ENCODE data around the gene SERPINA5.
"Not testable (repeated sequence)": the region's sequence is repeated elsewhere in the genome, so short reads cannot be mapped to it uniquely, and the experiment has no call there.

The SERPINA5 gene

DNA sequence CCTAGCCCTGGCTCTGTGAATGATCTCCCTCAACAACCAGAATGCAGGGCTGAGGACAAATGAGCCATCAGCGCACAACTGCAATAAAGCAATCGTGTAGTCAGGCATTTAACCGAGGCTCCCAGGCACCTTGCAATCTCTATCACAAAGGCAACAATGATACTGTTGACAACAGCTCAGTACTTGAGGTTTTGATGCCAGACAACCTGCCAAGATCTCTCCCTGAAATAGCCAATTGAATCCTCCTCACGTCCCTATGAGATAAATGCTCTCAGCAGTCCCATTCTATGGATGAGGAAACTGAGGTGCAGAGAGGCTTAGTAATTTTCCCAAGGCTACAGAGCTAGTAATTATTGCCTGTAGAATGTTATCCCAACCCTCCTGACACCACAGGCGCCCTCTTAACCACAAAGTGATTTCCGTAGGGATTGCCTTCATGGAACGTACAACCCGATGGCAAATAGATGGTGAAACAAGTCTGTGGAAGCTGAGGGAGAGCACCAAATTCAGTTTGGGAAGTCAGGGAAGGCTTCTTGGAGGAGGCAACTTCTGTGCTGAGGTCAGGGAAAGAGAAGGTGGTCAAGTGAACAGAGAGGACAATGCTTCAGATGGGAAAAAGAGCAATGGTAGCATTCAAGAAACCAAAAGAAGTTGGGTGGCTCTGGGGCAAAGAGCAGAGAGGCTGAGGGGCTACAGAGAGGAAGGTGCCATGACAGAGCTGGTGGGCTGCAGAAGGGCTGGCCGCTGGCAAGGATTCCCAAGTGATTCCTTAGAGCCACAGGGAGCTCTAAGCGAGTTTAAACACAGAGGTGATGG, 43.5 kb downstream of the SERPINA5 start:
- no peak for DNase-seq

DNA sequence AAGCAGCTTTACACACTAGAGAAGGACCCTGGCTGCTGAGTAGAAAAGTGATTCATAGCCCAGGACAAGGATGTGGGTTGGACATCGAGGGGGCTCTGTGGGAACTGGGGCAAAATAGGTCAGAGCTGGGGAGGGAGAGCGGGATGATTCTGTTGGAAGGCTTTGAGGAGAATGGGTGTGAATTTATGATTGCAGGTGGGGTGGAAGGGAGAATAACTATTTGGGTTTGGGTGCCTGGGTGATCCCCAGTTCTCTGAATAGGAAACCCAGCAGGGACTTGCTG, 44.1 kb downstream of the SERPINA5 start:
- no peak for DNase-seq

DNA sequence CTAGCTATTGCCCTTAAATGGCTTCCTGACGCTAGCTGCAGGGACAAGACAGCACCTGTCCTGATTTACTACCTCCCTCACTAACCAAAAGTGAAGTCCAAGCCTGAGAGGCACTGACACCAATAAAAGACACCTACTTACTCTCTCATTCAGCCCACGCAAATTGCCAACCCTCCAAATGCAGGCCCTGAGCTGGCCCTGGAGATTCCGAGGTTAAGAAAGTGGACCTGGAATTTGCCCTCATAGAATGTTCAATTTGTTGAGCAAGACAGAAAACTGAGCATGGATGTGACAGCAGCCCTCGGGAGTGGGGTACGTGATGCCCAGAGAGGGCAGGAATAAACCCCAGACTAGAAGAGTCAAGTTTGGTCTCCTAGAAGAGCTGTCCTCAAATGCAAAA, 47.4 kb downstream of the SERPINA5 start:
- DNase-seq, result no peak

DNA sequence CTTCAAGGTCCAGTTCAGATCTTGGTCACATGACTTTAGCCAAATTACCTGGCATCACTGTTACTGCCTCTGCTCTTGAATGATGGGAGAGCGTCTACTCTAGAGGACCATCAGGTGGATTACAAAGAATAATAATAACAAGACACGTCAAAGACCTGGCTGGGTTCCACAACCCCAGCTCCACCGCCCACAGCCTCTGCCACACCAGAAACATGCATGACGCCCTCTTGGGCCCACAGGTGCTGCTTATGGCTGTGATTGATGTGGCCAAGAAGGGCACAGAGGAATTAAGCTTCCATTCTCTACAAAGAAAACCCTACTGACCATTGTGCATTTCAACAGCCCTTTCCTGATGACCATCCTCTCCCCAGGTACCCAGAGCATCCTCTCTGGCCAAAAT, 49.2 kb downstream of the SERPINA5 start:
- no peak for DNase-seq

DNA sequence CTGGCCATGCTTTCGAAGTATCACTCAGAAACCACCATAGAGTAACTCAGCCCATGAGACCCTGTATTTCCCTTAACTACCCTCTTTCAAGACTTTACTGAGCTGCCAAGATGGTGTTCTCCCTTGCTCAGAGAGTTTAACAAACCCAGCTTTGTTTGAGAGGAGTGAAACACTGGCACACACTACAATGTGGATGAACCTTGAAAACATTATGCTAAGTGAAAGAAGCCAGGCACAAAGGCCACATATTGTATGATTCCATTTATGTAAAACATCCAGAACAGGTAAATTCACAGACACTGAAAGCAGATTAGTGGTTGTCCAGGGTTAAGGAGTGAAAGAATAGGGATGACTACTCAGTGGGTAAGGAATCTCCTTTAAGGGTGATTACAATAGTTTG, 49.8 kb downstream of the SERPINA5 start:
- no peak for DNase-seq

DNA sequence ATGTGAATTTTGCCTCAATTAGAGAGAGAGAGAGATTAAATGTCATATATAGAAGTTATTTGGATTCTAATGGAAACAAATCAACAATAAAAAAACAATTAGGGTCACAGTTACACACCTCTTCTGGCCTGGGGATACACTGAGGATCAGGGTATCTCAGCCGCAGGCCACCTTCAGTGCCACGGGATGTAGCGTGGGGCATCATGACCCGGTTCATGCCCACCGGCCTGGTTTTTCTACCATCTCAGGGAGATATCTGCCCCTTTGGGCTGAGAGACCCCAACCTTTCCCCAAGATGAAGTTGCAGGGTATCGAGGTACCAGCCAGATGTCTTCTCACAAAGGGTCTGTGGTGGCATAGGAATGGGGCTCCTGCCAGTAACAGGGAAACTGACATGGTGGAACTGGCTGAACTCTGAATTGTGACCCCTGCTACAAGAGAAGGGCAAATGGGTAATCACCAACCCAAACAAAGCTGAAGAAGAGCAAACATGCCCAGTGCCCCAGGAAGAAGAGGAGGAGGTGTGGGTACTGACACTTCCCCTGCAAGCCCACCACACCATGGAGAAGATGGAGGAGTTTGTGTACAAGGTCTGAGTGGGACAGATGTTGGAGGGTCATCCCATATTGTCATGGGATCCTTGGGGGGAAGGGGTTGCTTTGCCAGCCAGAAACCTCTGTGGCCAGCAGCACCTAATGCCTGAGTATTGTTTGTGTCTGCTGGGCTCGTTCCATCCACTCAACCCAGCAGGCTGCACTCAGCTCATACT, 50.5 kb downstream of the SERPINA5 start:
- DNase-seq, result no peak

DNA sequence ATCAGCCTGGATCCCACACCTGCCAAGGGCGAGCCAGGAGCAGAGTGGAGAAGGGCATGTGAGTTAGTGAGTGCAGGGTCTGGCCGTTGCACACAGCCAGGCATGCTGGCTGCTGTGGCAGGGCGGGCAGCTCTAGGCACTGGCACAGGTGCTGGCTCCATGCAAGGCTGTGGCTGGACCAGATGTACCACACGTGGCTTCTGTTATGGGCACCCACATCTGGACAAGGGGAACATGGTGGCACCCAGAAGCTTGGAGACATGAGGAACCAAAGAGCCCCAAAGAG, 51.0 kb downstream of the SERPINA5 start:
- no peak for DNase-seq

DNA sequence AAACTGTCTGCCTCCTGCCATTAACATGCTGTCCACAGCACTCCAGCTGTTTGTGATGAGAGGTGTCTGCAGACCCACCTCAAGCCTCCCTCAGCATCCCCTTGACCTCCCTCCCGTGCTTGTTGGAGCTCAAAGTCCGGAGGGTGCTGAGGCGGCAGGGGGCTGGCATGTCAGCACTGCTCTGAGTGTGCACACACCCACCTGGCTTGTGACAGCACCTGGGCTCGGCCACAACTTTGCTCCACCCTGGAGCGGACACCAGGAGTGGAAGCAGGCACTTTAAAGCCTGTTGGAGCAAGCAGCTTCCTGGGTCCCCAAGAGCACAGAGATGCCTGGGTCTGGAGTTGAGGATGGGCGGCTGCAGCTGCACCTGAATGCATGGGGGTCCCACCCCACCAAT, 51.9 kb downstream of the SERPINA5 start:
- no peak for DNase-seq

DNA sequence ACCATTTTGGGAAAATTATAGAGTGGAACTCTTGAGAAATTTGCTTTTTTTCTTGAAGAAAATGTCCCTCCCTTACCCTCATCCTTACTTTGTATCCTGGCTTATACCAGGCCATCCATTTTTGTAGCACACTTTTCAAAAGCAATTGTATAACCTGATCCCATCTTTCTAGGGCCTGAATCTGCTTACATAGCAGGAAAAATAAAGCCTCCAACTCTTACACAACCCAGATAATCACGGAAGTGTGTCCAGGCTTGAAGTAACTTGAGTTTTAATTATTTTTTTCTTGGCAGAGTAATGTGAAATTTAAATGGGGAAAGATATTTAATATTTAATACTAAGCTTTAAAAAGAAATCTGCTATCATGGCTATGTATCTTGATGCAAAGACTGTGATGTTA, 53.9 kb downstream of the SERPINA5 start:
- DNase-seq, result no peak

DNA sequence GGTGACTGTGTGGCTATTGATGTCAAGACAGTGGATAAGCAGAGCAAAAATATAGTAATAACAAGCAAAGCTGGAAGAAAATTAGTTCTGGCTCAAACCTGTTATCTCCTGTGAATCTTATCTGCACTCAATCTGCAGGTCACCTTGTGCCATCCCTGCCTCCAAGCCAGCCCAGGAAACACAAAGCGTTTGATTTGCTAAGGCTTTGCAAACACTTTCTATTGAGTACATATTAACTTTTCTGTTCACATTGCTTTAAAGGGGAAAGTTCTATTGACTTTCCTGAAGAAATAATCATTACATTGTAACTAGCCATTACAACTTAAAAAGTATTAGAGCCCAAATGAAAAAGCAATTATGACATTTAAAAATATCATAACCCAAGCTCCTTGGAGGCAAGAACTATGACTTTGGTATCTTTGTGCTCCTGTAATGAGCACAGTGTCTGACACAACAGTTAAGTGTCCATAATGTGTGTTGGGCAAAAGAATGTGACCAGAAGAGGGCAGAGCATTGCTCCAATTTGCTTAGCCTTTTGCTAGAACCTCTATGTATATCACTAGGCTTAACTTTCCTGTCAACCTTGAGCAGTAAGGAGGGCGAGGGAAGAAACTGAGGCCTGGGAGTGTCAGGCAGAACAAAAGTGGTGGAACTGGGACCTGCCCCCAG, 55.7 kb downstream of the SERPINA5 start:
- DNase-seq, result no peak

DNA sequence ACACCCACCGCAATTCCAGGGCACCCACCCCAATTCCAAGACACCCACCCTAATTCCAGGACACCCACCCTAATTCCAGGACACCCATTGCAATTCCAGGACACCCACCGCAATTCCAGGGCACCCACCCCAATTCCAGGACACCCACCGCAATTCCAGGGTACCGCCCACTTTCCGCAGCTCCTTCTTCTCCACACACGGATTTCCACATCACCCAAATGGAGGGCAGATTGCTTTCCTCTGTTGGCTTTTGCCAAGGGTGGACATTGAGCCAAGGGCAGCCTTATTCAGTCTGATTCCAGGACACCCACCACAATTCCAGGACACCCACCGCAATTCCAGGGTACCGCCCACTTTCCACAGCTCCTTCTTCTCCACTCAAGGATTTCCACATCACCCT, 56.6 kb downstream of the SERPINA5 start:
- DNase-seq, result not testable (repeated sequence)

DNA sequence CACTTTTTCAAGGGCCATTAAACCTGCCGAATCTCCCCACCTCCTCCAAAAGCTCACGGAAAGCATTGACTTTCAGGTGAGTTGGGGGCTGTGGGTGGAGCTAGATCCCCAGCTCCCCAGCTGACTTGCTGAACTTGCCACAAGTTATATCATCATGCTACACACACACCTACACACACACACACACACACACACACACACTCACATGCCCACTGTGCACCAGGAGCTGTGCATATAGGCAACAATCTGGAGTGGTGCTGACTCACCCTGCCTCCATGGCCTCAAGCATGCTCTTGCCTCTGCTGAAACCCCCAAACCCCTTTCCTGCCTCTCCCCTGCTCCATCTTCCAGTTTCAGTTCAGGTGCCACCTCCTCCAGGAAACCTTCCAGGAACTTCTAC, 57.1 kb downstream of the SERPINA5 start:
- no peak for DNase-seq

DNA sequence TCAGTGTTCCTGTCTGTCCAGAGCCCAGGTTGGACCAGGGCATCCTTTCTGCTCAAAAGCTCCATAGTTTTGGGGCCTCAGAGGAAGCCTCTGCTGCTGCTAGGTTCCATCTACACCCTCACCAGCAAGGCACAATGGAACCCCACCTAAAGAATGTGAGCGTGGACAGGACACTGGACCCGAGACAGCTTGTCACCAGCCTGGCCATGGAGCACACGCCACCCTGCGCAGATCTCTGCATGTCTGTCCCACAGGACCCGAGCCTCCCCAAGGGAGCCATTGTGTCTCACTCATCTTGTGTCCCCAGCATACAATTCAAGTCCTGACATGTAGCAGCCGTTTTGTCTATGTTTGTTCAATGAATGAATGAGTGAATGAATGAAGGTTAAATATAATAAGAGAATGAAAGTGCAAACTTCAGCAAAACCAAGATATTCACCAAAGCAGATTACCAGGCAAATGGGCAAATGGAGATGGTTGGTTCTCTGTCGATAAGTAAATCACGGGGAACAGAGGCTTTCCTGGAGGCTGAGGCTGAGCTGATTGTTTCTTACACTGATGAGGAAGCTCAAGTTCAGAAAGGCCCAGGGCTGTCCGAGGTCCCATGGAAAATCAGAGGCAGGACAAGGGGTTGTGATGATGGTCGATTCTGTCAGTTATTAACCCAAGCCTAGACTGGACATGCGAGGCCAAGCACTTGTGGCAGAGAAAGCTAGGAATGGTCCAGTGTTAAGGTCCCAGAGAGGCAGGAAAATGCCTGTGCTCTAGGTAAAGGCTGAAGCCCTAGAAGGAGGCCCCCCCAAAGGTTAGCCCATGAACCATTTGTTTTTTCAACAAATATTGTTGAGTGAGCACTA, 58.0 kb downstream of the SERPINA5 start:
- no peak for DNase-seq

DNA sequence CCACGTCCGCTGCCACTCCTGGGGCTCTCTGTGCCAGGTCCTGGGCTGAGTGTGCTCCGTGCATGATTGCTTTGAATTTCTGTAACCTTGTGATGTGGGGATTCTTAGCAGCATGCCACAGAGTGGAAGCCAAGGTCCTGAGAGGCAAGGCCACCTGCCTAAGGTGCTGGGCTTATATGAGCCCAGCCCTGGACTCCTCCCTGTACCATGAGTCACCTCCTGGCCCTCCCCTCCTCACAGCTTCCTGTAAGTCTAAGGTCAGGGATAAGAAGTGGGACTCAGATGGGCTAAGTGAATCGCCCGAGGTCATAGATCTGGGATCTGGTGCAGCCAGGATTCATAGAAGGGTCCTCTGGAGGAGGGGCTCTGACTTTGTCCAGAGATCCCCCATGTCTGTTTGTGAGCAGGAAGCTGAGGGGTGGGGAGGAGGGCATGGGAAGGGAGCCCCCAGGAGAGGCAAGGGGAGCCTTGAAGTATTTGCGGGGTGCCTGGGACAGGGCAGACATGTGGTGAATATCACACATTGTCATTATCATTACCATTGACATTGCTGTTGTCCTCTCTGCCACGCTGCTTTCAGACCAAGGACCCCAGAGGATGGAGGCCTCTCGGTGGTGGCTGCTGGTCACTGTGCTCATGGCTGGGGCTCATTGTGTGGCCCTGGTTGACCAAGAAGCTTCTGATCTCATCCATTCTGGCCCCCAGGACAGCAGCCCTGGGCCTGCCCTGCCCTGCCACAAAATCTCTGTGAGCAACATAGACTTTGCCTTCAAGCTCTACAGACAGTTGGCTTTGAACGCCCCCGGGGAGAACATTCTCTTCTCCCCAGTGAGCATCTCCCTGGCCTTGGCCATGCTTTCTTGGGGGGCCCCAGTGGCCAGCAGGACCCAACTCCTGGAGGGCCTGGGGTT, 59.8 kb downstream of the SERPINA5 start:
- no peak for DNase-seq

DNA sequence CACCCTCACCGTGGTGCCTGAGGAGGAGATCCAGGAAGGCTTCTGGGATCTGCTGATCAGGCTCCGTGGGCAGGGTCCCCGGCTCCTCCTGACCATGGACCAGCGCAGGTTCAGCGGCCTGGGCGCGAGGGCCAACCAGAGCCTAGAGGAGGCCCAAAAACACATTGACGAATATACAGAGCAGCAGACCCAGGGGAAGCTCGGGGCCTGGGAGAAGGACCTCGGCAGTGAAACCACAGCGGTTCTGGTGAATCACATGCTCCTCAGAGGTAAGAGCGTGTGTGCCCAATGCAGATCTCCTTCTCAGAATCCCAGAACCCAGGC, 60.4 kb downstream of the SERPINA5 start:
- no peak for DNase-seq

Data from NCI-H446 (cell line).